Sigmoid colon (tissue), 7 donors: ENCODE results near the gene ADAMTS2. TPM values are rescaled to one million over a fixed set of nuclear protein-coding genes. Genes with fewer than 3 reads are reported as not detected.
"Not testable (repeated sequence)": the region's sequence is repeated elsewhere in the genome, so short reads cannot be mapped to it uniquely, and the experiment has no call there.

ENCODE experiments used
- DNase-seq: peaks from one replicate; pipeline ENCODE4 v3.0.0-alpha.2; 2019
- H3K27ac ChIP-seq, 4 donors: fragments of 200-600 bp; sonication (generic); one replicate each; pipeline ENCODE4 v1.5.1; 2016 to 2019; ENCODE audit warnings: mild to moderate bottlenecking in 1 of 4
- H3K27me3 ChIP-seq, 3 donors: fragments of 200-600 bp; sonication (generic); one replicate each; pipeline ENCODE4 v1.5.1; 2019; ENCODE audit warnings: mild to moderate bottlenecking in 1 of 3
- H3K36me3 ChIP-seq, 4 donors: fragments of 200-600 bp; sonication (generic); one replicate each; pipeline ENCODE4 v1.5.1; 2016 to 2019
- H3K4me1 ChIP-seq, 4 donors: fragments of 200-600 bp; sonication (generic); one replicate each; pipeline ENCODE4 v1.5.1; 2017 to 2019
- H3K4me3 ChIP-seq, 4 donors: fragments of 200-600 bp; sonication (generic); one replicate each; pipeline ENCODE4 v1.5.1; 2017 to 2019; ENCODE audit warnings: mild to moderate bottlenecking in 2 of 4, moderate library complexity in 1 of 4
- H3K9me3 ChIP-seq, 4 donors: fragments of 200-600 bp in 3 of 4; sonication (generic) in 3 of 4; one replicate each; pipeline versions ENCODE4 v1.5.1 to v1.6.1; 2013 to 2019
- CTCF ChIP-seq, 4 experiments: fragments of 450-650 bp in 3 of 4; fragments of 200-600 bp in 1 of 4; IDR thresholded peaks; one replicate each; pipeline ENCODE4 v1.5.1; 2016 to 2019; ENCODE audit warnings: antibody characterized with exemption in 4 of 4, mild to moderate bottlenecking in 3 of 4, moderate library complexity in 2 of 4
- EP300 ChIP-seq, 4 donors: sonication (generic); formaldehyde crosslinking; IDR thresholded peaks; one replicate each; pipeline ENCODE4 v1.6.1; 2017; ENCODE audit warnings: antibody characterized with exemption in 4 of 4
- POLR2A ChIP-seq, 2 donors: fragments of 450-650 bp; IDR thresholded peaks; one replicate each; pipeline ENCODE4 v1.6.1; 2016; ENCODE audit warnings: antibody characterized with exemption in 2 of 2, mild to moderate bottlenecking in 2 of 2, moderate library complexity in 2 of 2
- POLR2AphosphoS5 ChIP-seq, 4 donors: sonication (generic); formaldehyde crosslinking; IDR thresholded peaks; one replicate each; pipeline ENCODE4 v1.6.1; 2017; ENCODE audit warnings: antibody characterized with exemption in 4 of 4
- WGBS, 2 donors: extraction: QIAGEN DNeasy Blood & Tissue Kit; methylation state at CpG; one replicate each; pipeline ENCODE4 v1.1.7; 2013; 5-methylcytosine and 5-hydroxymethylcytosine counted together
- intact Hi-C: fragments of 100-400 bp; cut with DNase I; formaldehyde crosslinking; loops from one replicate; pipeline ENCODE4 v1.15.1; 2023
- polyA plus RNA-seq, 3 donors: library from polyadenylated mRNA; stranded (reverse); fragments of 200-250 nt; gene quantifications; one replicate each; pipeline ENCODE4 v1.2.3, GENCODE V29; 2013
- total RNA-seq, 4 donors: library from RNA; depleted of rRNA; stranded (reverse); fragments of >200 nt; gene quantifications; one replicate each; pipeline ENCODE4 v1.1.0, GENCODE V29; 2016
- donor health status: healthy with polysubstance abuse.
- donor health status: Bipolar disorder and iron deficiency.
- donor health status: healthy.

Gene ADAMTS2
- total and polyA plus RNA-seq, 7 donors = 0.69 to 33.2 (median 9.2) TPM

- Histone ChIP-seq H3K4me3 (no peak overlapping the region), H3K27ac (peak overlapping the region; percentile 34 to 68 (median 42)), H3K36me3 (no peaks in the 10 kb centered on the region), H3K9me3 (no peaks in the 10 kb centered on the region), H3K27me3 (no peaks in the 10 kb centered on the region), H3K4me1 (peaks cover 0 to 15% (median 5%) of the 10 kb centered on the region in 4 donors)
- DNase-seq = peak; percentile 65
- TF ChIP-seq POLR2A (IDR thresholded peaks at IDR 0.05) (no peak), POLR2AphosphoS5 (IDR thresholded peaks at IDR 0.05) (no peak), CTCF (IDR thresholded peaks at IDR 0.05) (no peak), EP300 (IDR thresholded peaks at IDR 0.05) (no peak)
- WGBS, 2 donors = 88 to 91% methylated on average over 28 of the region's 28 CpGs
- intact Hi-C loops = no loop called here
Measured at GRCh38 chr5:179325296-179326031, 19.8 kb downstream of the ADAMTS2 start.

GRCh38 chr5:179324760-179325295 is 20.4 kb downstream of the ADAMTS2 start:
- Histone ChIP-seq H3K4me3 (no peak overlapping the region), H3K27ac (no peak overlapping the region), H3K4me1 (peaks cover 0 to 15% (median 6%) of the 10 kb centered on the region in 4 donors), H3K36me3 (no peaks in the 10 kb centered on the region), H3K9me3 (no peaks in the 10 kb centered on the region), H3K27me3 (no peaks in the 10 kb centered on the region)
- intact Hi-C loops = no loop called here
- WGBS, 2 donors = 74 to 85% methylated on average over 6 of the region's 6 CpGs
- DNase-seq = peak; percentile 53
- TF ChIP-seq CTCF (IDR thresholded peaks at IDR 0.05) = no peak
- no peak for TF ChIP-seq EP300 (IDR thresholded peaks at IDR 0.05)
- no peak for TF ChIP-seq POLR2A (IDR thresholded peaks at IDR 0.05)
- TF ChIP-seq POLR2AphosphoS5 (IDR thresholded peaks at IDR 0.05) = no peak

GRCh38 chr5:179324316-179324715 is 20.9 kb downstream of the ADAMTS2 start:
- H3K36me3 ChIP-seq, H3K9me3 ChIP-seq, H3K27ac ChIP-seq, intact Hi-C loops, H3K4me3 ChIP-seq, H3K27me3 ChIP-seq: not testable (repeated sequence)
- peaks cover 0 to 15% (median 7%) of the 10 kb centered on the region in 4 donors for H3K4me1 ChIP-seq
- WGBS, 2 donors = 88 to 93% methylated on average over 7 of the region's 7 CpGs
- DNase-seq = peak; percentile 60

- no peak for TF ChIP-seq CTCF (IDR thresholded peaks at IDR 0.05)
- no peak for TF ChIP-seq POLR2AphosphoS5 (IDR thresholded peaks at IDR 0.05)
- no peak for TF ChIP-seq EP300 (IDR thresholded peaks at IDR 0.05)
- TF ChIP-seq POLR2A (IDR thresholded peaks at IDR 0.05) = no peak
- intact Hi-C loops = no loop called here
- WGBS, 2 donors = 54 to 56% methylated on average over 11 of the region's 11 CpGs
- Histone ChIP-seq H3K36me3 (no peaks in the 10 kb centered on the region), H3K4me1 (peaks cover 0 to 15% (median 7%) of the 10 kb centered on the region in 4 donors), H3K27me3 (no peaks in the 10 kb centered on the region), H3K4me3 (no peak overlapping the region), H3K27ac (no peak overlapping the region), H3K9me3 (no peaks in the 10 kb centered on the region)
- DNase-seq = peak; percentile 48
Measured at GRCh38 chr5:179323026-179323870, 22.0 kb downstream of the ADAMTS2 start.
